Neutrophil (primary cell): ENCODE data around the gene SPATA46.

Source experiments
- H3K27ac ChIP-seq: fragments of 200-600 bp; sonication (generic); 2 replicates; pipeline ENCODE4 v1.5.1; 2016; ENCODE audit warnings: mild to moderate bottlenecking, moderate library complexity
- H3K27me3 ChIP-seq: fragments of 200-600 bp; sonication (generic); 2 replicates; pipeline ENCODE4 v1.6.0; 2016; ENCODE audit warnings: mild to moderate bottlenecking
- H3K36me3 ChIP-seq: fragments of 200-600 bp; sonication (generic); 2 replicates; pipeline ENCODE4 v1.5.1; 2017
- H3K4me1 ChIP-seq, 2 experiments: fragments of 200-600 bp in 1 of 2; sonication (generic) in 1 of 2; 1 replicate in 1 of 2; 2 replicates in 1 of 2; pipeline versions ENCODE4 v1.5.1 to v1.6.1; 2013 to 2016; ENCODE audit warnings: low read depth in 1 of 2, low read length in 1 of 2, mild to moderate bottlenecking in 1 of 2, moderate library complexity in 1 of 2; ENCODE audit not compliant: control insufficient read depth in 1 of 2, insufficient read depth in 1 of 2
- H3K4me3 ChIP-seq, 2 experiments: fragments of 200-600 bp in 1 of 2; sonication (generic) in 1 of 2; 1 replicate in 1 of 2; 2 replicates in 1 of 2; pipeline ENCODE4 v1.5.1; 2013 to 2016; ENCODE audit warnings: low read depth in 1 of 2, low read length in 1 of 2, mild to moderate bottlenecking in 1 of 2, moderate library complexity in 1 of 2
- H3K9me3 ChIP-seq: fragments of 200-600 bp; sonication (generic); 2 replicates; pipeline ENCODE4 v1.5.1; 2016
- TF ChIP-seq, protein P1 (sequence below): fragments of 200-600 bp; sonication (generic); IDR thresholded peaks from 2 replicates; pipeline ENCODE4 v1.5.1; 2016; ENCODE audit warnings: antibody characterized with exemption

SPATA46 gene

GRCh38 chr1:162389021-162389818, 12.6 kb upstream of the SPATA46 start:
- H3K4me3 ChIP-seq, result no peak overlapping the region
- peaks cover 2% of the 10 kb centered on the region for H3K36me3 ChIP-seq
- no peak overlapping the region for H3K27ac ChIP-seq
- TF ChIP-seq, protein P1, sequence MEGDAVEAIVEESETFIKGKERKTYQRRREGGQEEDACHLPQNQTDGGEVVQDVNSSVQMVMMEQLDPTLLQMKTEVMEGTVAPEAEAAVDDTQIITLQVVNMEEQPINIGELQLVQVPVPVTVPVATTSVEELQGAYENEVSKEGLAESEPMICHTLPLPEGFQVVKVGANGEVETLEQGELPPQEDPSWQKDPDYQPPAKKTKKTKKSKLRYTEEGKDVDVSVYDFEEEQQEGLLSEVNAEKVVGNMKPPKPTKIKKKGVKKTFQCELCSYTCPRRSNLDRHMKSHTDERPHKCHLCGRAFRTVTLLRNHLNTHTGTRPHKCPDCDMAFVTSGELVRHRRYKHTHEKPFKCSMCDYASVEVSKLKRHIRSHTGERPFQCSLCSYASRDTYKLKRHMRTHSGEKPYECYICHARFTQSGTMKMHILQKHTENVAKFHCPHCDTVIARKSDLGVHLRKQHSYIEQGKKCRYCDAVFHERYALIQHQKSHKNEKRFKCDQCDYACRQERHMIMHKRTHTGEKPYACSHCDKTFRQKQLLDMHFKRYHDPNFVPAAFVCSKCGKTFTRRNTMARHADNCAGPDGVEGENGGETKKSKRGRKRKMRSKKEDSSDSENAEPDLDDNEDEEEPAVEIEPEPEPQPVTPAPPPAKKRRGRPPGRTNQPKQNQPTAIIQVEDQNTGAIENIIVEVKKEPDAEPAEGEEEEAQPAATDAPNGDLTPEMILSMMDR, result no peak
- H3K4me1 ChIP-seq, result peaks cover 9% of the 10 kb centered on the region in 2 experiments
- H3K27me3 ChIP-seq, result no peaks in the 10 kb centered on the region
- H3K9me3 ChIP-seq, result no peaks in the 10 kb centered on the region

DNA sequence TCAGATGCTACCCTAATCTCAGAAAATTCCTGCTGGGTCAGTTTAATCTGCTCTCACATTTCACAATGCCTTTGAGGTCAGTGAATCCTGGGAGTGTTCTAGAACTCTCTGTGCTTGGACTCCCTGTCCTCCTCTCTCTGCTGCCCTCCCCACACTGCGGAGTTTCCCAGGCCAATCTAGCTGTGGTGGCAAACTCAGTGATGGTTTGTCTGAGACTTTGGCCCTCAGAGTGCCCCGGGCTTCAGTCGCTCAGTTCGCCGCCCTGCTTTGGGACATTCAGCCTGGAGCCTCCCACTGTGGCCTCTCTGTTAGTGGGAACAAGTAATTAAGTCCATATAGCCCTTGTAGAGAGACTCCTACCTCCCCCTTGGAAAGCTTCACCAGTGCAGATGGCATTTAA, 12.0 kb upstream of the SPATA46 start:
- H3K4me3 ChIP-seq, result no peak overlapping the region
- H3K27ac ChIP-seq, result no peak overlapping the region
- H3K36me3 ChIP-seq, result peaks cover 8% of the 10 kb centered on the region
- H3K4me1 ChIP-seq, result peaks cover 9% of the 10 kb centered on the region in 2 experiments
- H3K9me3 ChIP-seq, result no peaks in the 10 kb centered on the region
- TF ChIP-seq, protein P1, result no peak
- H3K27me3 ChIP-seq, result no peaks in the 10 kb centered on the region

- Histone ChIP-seq H3K27me3 (no peaks in the 10 kb centered on the region), H3K9me3 (no peaks in the 10 kb centered on the region), H3K36me3 (peaks cover 13% of the 10 kb centered on the region), H3K4me3 (no peak overlapping the region), H3K27ac (no peak overlapping the region), H3K4me1 (peaks cover 9% of the 10 kb centered on the region in 2 experiments)
- TF ChIP-seq, protein P1, result no peak
Observed at GRCh38 chr1:162388083-162388594, 11.5 kb upstream of the SPATA46 start.

GRCh38 chr1:162387226-162388082, 10.8 kb upstream of the SPATA46 start:
- peaks cover 9% of the 10 kb centered on the region in 2 experiments for H3K4me1 ChIP-seq
- no peaks in the 10 kb centered on the region for H3K27me3 ChIP-seq
- no peaks in the 10 kb centered on the region for H3K9me3 ChIP-seq
- no peak overlapping the region for H3K27ac ChIP-seq
- peaks cover 19% of the 10 kb centered on the region for H3K36me3 ChIP-seq
- TF ChIP-seq, protein P1, result no peak
- no peak overlapping the region for H3K4me3 ChIP-seq

GRCh38 chr1:162386292-162387225, 9.9 kb upstream of the SPATA46 start:
- TF ChIP-seq, protein P1, result no peak
- peaks cover 4 to 9% of the 10 kb centered on the region in 2 experiments for H3K4me1 ChIP-seq
- no peak overlapping the region for H3K4me3 ChIP-seq
- no peaks in the 10 kb centered on the region for H3K27me3 ChIP-seq
- H3K36me3 ChIP-seq, result peaks cover 23% of the 10 kb centered on the region
- H3K9me3 ChIP-seq, result no peaks in the 10 kb centered on the region
- no peak overlapping the region for H3K27ac ChIP-seq
